Activated T-cell treated with anti-CD3 and anti-CD28 coated beads, Interleukin-2, amount 50 U/mL, for 72 hours (primary cell): Measurements from ENCODE around the gene KIF26B. TPM values are rescaled to one million over a fixed set of nuclear protein-coding genes. Genes with fewer than 3 reads are reported as not detected.

Experiments
- ATAC-seq, 2 donors: fragments of 150-1000 bp; cut with Tn5 transposase; replicated peaks in 1 of 2; 2 replicates each; pipeline ENCODE4 v1.10.0; 2021; ENCODE audit warnings: moderate library complexity in 2 of 2, mild to moderate bottlenecking in 1 of 2
- DNase-seq, 2 donors: peaks; one replicate each; pipeline ENCODE4 v3.0.0; 2021 to 2022; ENCODE audit warnings: mixed read lengths in 1 of 2
- H3K27ac Mint-ChIP-seq: one replicate; pipeline ENCODE4 v1.8.0; 2022; ENCODE audit warnings: mild to moderate bottlenecking, moderate library complexity, mixed read lengths
- H3K27me3 Mint-ChIP-seq: one replicate; pipeline ENCODE4 v1.8.0; 2022; ENCODE audit warnings: low read depth, mixed read lengths
- H3K36me3 Mint-ChIP-seq, 2 donors: one replicate each; pipeline ENCODE4 v1.8.0; 2022; ENCODE audit warnings: mixed read lengths in 2 of 2, mild to moderate bottlenecking in 1 of 2; ENCODE audit not compliant: insufficient read depth in 2 of 2
- H3K4me1 Mint-ChIP-seq: one replicate; pipeline ENCODE4 v1.8.0; 2022; ENCODE audit warnings: low read depth, mixed read lengths
- H3K4me3 Mint-ChIP-seq, 2 donors: one replicate each; pipeline ENCODE4 v1.8.0; 2022; ENCODE audit warnings: mild to moderate bottlenecking in 2 of 2, mixed read lengths in 2 of 2, moderate library complexity in 2 of 2
- H3K9me3 Mint-ChIP-seq, 2 donors: one replicate each; pipeline ENCODE4 v1.8.0; 2022; ENCODE audit warnings: mixed read lengths in 2 of 2
- total RNA-seq, 2 donors: library from RNA; stranded (reverse); gene quantifications; one replicate each; pipeline ENCODE4 v1.2.3, GENCODE V29; 2022

KIF26B gene
- total RNA-seq, 2 donors from 2014 or later = 0.25 to 0.34 TPM

GRCh38 chr1:245148069-245148468, 6.7 kb upstream of the KIF26B start:
- Mint-ChIP-seq H3K4me1 (peaks cover 6% of the 10 kb centered on the region), H3K36me3 (no peaks in the 10 kb centered on the region), H3K27me3 (peaks cover 55% of the 10 kb centered on the region), H3K9me3 (no peaks in the 10 kb centered on the region), H3K27ac (no peak overlapping the region), H3K4me3 (no peak overlapping the region)
- no peak for ATAC-seq
- no peak for DNase-seq

- Mint-ChIP-seq H3K4me3 (no peak overlapping the region), H3K27ac (no peak overlapping the region), H3K27me3 (peaks cover 58% of the 10 kb centered on the region), H3K4me1 (peaks cover 13% of the 10 kb centered on the region), H3K36me3 (no peaks in the 10 kb centered on the region), H3K9me3 (no peaks in the 10 kb centered on the region)
- no peak for DNase-seq
- no peak for ATAC-seq
Measured at GRCh38 chr1:245148861-245149260, 5.9 kb upstream of the KIF26B start.

- ATAC-seq (peak; percentile 28 to 38), DNase-seq (peak; percentile 69 to 72)
- Mint-ChIP-seq H3K9me3 (no peaks in the 10 kb centered on the region), H3K4me1 (peaks cover 26% of the 10 kb centered on the region), H3K27me3 (peaks cover 71% of the 10 kb centered on the region), H3K27ac (no peak overlapping the region), H3K4me3 (peak overlapping the region; percentile 81 to 91), H3K36me3 (no peaks in the 10 kb centered on the region)
Measured at GRCh38 chr1:245153081-245153551, 1.7 kb upstream of the KIF26B start.

- peak; percentile 26 to 31 for DNase-seq
Measured at GRCh38 chr1:245153552-245154428, 995 bp upstream of the KIF26B start.

GRCh38 chr1:245155272-245156040, 671 bp downstream of the KIF26B start:
- peaks cover 0 to 2% of the 10 kb centered on the region in 2 donors for H3K36me3 Mint-ChIP-seq
- H3K4me1 Mint-ChIP-seq = peaks cover 26% of the 10 kb centered on the region
- peaks cover 0 to 3% of the 10 kb centered on the region in 2 donors for H3K9me3 Mint-ChIP-seq
- ATAC-seq = no peak
- H3K4me3 Mint-ChIP-seq = peak overlapping the region; percentile 87 to 89
- H3K27me3 Mint-ChIP-seq = peaks cover 80% of the 10 kb centered on the region
- H3K27ac Mint-ChIP-seq = no peak overlapping the region
- DNase-seq = peak; percentile 5 to 18

More at GRCh38 chr1:245153552-245154428, 995 bp upstream of the KIF26B start:
- peak overlapping the region; percentile 81 to 91 for H3K4me3 Mint-ChIP-seq
- peaks cover 71% of the 10 kb centered on the region for H3K27me3 Mint-ChIP-seq
- H3K4me1 Mint-ChIP-seq = peaks cover 26% of the 10 kb centered on the region
- no peak overlapping the region for H3K27ac Mint-ChIP-seq
- peak in 1 of 2 donors; percentile 1 for ATAC-seq
- H3K36me3 Mint-ChIP-seq = no peaks in the 10 kb centered on the region
- peaks cover 0 to 2% of the 10 kb centered on the region in 2 donors for H3K9me3 Mint-ChIP-seq

- DNase-seq (peak; percentile 89 to 90), ATAC-seq (peak; percentile 88 to 90)
- Mint-ChIP-seq H3K9me3 (peaks cover 0 to 3% of the 10 kb centered on the region in 2 donors), H3K27ac (no peak overlapping the region), H3K36me3 (peaks cover 0 to 2% of the 10 kb centered on the region in 2 donors), H3K27me3 (peaks cover 72% of the 10 kb centered on the region), H3K4me3 (peak overlapping the region; percentile 87 to 89), H3K4me1 (peaks cover 26% of the 10 kb centered on the region)
Measured at GRCh38 chr1:245156041-245156735, 1.4 kb downstream of the KIF26B start.

GRCh38 chr1:245156736-245157505, 2.1 kb downstream of the KIF26B start:
- peaks cover 26% of the 10 kb centered on the region for H3K4me1 Mint-ChIP-seq
- peak overlapping the region; percentile 89 to 92 for H3K4me3 Mint-ChIP-seq
- peaks cover 0 to 2% of the 10 kb centered on the region in 2 donors for H3K36me3 Mint-ChIP-seq
- DNase-seq (peak; percentile 5 to 6), ATAC-seq (no peak)
- H3K9me3 Mint-ChIP-seq = peaks cover 0 to 3% of the 10 kb centered on the region in 2 donors
- H3K27ac Mint-ChIP-seq = no peak overlapping the region
- H3K27me3 Mint-ChIP-seq = peaks cover 65% of the 10 kb centered on the region

GRCh38 chr1:245158913-245159312, 4.1 kb downstream of the KIF26B start:
- ATAC-seq (no peak), DNase-seq (no peak)
- no peak overlapping the region for H3K4me3 Mint-ChIP-seq
- peaks cover 12% of the 10 kb centered on the region for H3K4me1 Mint-ChIP-seq
- H3K36me3 Mint-ChIP-seq = peaks cover 0 to 2% of the 10 kb centered on the region in 2 donors
- peaks cover 0 to 3% of the 10 kb centered on the region in 2 donors for H3K9me3 Mint-ChIP-seq
- H3K27ac Mint-ChIP-seq = no peak overlapping the region
- H3K27me3 Mint-ChIP-seq = peaks cover 60% of the 10 kb centered on the region

GRCh38 chr1:245160288-245160687, 5.5 kb downstream of the KIF26B start:
- H3K27ac Mint-ChIP-seq = no peak overlapping the region
- no peak overlapping the region for H3K4me3 Mint-ChIP-seq
- DNase-seq (no peak), ATAC-seq (no peak)
- H3K36me3 Mint-ChIP-seq = peaks cover 0 to 2% of the 10 kb centered on the region in 2 donors
- peaks cover 0 to 3% of the 10 kb centered on the region in 2 donors for H3K9me3 Mint-ChIP-seq
- H3K27me3 Mint-ChIP-seq = peaks cover 58% of the 10 kb centered on the region
- H3K4me1 Mint-ChIP-seq = peaks cover 6% of the 10 kb centered on the region

- ATAC-seq (no peak), DNase-seq (no peak)
- Mint-ChIP-seq H3K9me3 (peaks cover 0 to 3% of the 10 kb centered on the region in 2 donors), H3K27me3 (peaks cover 58% of the 10 kb centered on the region), H3K4me1 (peaks cover 5% of the 10 kb centered on the region), H3K27ac (no peak overlapping the region), H3K4me3 (no peak overlapping the region), H3K36me3 (peaks cover 0 to 2% of the 10 kb centered on the region in 2 donors)
Measured at GRCh38 chr1:245160741-245161400, 6.1 kb downstream of the KIF26B start.

- no peak for ATAC-seq
- Mint-ChIP-seq H3K27ac (no peak overlapping the region), H3K27me3 (peaks cover 65% of the 10 kb centered on the region)
Measured at GRCh38 chr1:245161866-245162265, 7.1 kb downstream of the KIF26B start.

More at GRCh38 chr1:245161866-245162265, 7.1 kb downstream of the KIF26B start:
- DNase-seq = no peak
- peaks cover 0 to 2% of the 10 kb centered on the region in 2 donors for H3K36me3 Mint-ChIP-seq
- peaks cover 4% of the 10 kb centered on the region for H3K4me1 Mint-ChIP-seq
- peaks cover 0 to 3% of the 10 kb centered on the region in 2 donors for H3K9me3 Mint-ChIP-seq
- no peak overlapping the region for H3K4me3 Mint-ChIP-seq
